Lung (tissue), 12 donors: ENCODE results near the gene IP6K3. TPM values are rescaled to one million over a fixed set of nuclear protein-coding genes. Genes with fewer than 3 reads are reported as not detected.

Experiments used
- ATAC-seq: fragments of 200-7000 bp; cut with Tn5 transposase; one replicate; pipeline ENCODE4 v1.9.1; 2020; ENCODE audit warnings: moderate number of reproducible peaks; ENCODE audit not compliant: insufficient read depth, low FRiP score
- DNase-seq, 3 donors: peaks; one replicate each; pipeline ENCODE4 v3.0.0-alpha.2; 2013 to 2017
- H3K27ac ChIP-seq, 2 donors: one replicate each; pipeline ENCODE4 v1.5.1; 2013; ENCODE audit warnings: mild to moderate bottlenecking in 2 of 2, moderate library complexity in 2 of 2, control low read depth in 1 of 2, inconsistent platforms in 1 of 2, low read depth in 1 of 2, low read length in 1 of 2
- H3K27me3 ChIP-seq, 3 donors: one replicate each; pipeline ENCODE4 v1.5.1; 2013; ENCODE audit warnings: low read length in 2 of 3; ENCODE audit not compliant: control insufficient read depth in 3 of 3, insufficient read depth in 3 of 3
- H3K36me3 ChIP-seq, 4 donors: one replicate each; pipeline ENCODE4 v1.5.1; 2013; ENCODE audit warnings: low read length in 4 of 4, mild to moderate bottlenecking in 1 of 4, moderate library complexity in 1 of 4; ENCODE audit not compliant: control insufficient read depth in 4 of 4, insufficient read depth in 4 of 4
- H3K4me1 ChIP-seq, 5 donors: one replicate each; pipeline ENCODE4 v1.5.1; 2013; ENCODE audit warnings: low read length in 5 of 5, mild to moderate bottlenecking in 2 of 5, moderate library complexity in 1 of 5; ENCODE audit not compliant: control insufficient read depth in 5 of 5, insufficient read depth in 5 of 5
- H3K4me3 ChIP-seq: one replicate; pipeline ENCODE4 v1.5.1; 2013; ENCODE audit warnings: mild to moderate bottlenecking, control low read depth, moderate library complexity
- H3K9ac ChIP-seq, 2 donors: one replicate each; pipeline ENCODE4 v1.5.1; 2013; ENCODE audit warnings: low read length in 2 of 2, control low read depth in 1 of 2; ENCODE audit not compliant: insufficient read depth in 1 of 2
- H3K9me3 ChIP-seq, 4 donors: one replicate each; pipeline ENCODE4 v1.5.1; 2013; ENCODE audit warnings: low read length in 3 of 4, mild to moderate bottlenecking in 1 of 4, moderate library complexity in 1 of 4; ENCODE audit not compliant: control insufficient read depth in 4 of 4, insufficient read depth in 3 of 4
- WGBS, 2 donors: extraction: QIAGEN DNeasy Blood & Tissue Kit; methylation state at CpG; one replicate each; pipeline ENCODE4 v1.1.7; 2013; 5-methylcytosine and 5-hydroxymethylcytosine counted together
- polyA plus RNA-seq, 2 donors: library from polyadenylated mRNA; stranded (reverse); fragments of 200-250 nt; gene quantifications; one replicate each; pipeline ENCODE4 v1.2.1, GENCODE V29; 2013
- total RNA-seq, 2 donors: library from RNA; depleted of rRNA in 1 of 2; stranded (reverse); fragments of >200 nt in 1 of 2; gene quantifications; one replicate each; pipeline ENCODE4 v1.2.1, GENCODE V29; 2014 to 2021
- TF ChIP-seq, protein P1 (sequence below): IDR thresholded peaks from 2 replicates; pipeline ENCODE4 v1.5.1; 2012; ENCODE audit warnings: mild to moderate bottlenecking; ENCODE audit errors: control extremely low read depth, extremely low read depth
- donor health status: control.
- donor health status: control.
- donor health status: Bipolar disorder and iron deficiency.
- donor health status: healthy.
- donor health status: DM: yes; HTN: yes; CAD: no.

The IP6K3 gene
- total and polyA plus RNA-seq, 4 donors, result 1.3 to 3.9 (median 2.5) TPM

GRCh38 chr6:33788694-33789549 is 42.2 kb upstream of the IP6K3 start, which contains the start of gene LEMD2:
TSS of gene LEMD2 (minus strand) at chr6:33789130. CDS start at chr6:33789116, 14 bp downstream.
- DNase-seq (peak; percentile 95 to 98 (median 97)), ATAC-seq (peak; percentile 93)
- TF ChIP-seq, protein P1, sequence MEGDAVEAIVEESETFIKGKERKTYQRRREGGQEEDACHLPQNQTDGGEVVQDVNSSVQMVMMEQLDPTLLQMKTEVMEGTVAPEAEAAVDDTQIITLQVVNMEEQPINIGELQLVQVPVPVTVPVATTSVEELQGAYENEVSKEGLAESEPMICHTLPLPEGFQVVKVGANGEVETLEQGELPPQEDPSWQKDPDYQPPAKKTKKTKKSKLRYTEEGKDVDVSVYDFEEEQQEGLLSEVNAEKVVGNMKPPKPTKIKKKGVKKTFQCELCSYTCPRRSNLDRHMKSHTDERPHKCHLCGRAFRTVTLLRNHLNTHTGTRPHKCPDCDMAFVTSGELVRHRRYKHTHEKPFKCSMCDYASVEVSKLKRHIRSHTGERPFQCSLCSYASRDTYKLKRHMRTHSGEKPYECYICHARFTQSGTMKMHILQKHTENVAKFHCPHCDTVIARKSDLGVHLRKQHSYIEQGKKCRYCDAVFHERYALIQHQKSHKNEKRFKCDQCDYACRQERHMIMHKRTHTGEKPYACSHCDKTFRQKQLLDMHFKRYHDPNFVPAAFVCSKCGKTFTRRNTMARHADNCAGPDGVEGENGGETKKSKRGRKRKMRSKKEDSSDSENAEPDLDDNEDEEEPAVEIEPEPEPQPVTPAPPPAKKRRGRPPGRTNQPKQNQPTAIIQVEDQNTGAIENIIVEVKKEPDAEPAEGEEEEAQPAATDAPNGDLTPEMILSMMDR, result no peak
- no peaks in the 10 kb centered on the region for H3K9me3 ChIP-seq
- peaks cover 0 to 2% (median 0%) of the 10 kb centered on the region in 3 donors for H3K27me3 ChIP-seq
- 4 to 7% methylated on average over 52 to 86 of the region's 86 CpGs for WGBS, 2 donors
- H3K4me3 ChIP-seq, result peak within 1 kb of the TSS; percentile 92
- H3K9ac ChIP-seq, result peak within 1 kb of the TSS; percentile 33 to 91
- H3K36me3 ChIP-seq, result peaks cover 0 to 28% (median 8%) of the 10 kb centered on the region in 4 donors
- H3K27ac ChIP-seq, result peak within 1 kb of the TSS; percentile 95 to 100
- peaks cover 10 to 35% (median 17%) of the 10 kb centered on the region in 5 donors for H3K4me1 ChIP-seq

GRCh38 chr6:33787954-33788693 is 41.4 kb upstream of the IP6K3 start:
- DNase-seq, result peak; percentile 81 to 92 (median 85)
- Histone ChIP-seq H3K36me3 (peaks cover 3 to 36% (median 16%) of the 10 kb centered on the region in 4 donors), H3K4me3 (peak overlapping the region; percentile 92), H3K27ac (peak overlapping the region; percentile 95 to 100), H3K4me1 (peaks cover 10 to 35% (median 17%) of the 10 kb centered on the region in 5 donors), H3K9me3 (no peaks in the 10 kb centered on the region), H3K9ac (peak overlapping the region; percentile 33 to 91), H3K27me3 (peaks cover 0 to 2% (median 0%) of the 10 kb centered on the region in 3 donors)
- ATAC-seq, result peak; percentile 65
- 0% methylated on average over 38 to 53 of the region's 53 CpGs for WGBS, 2 donors
- TF ChIP-seq, protein P1, result no peak

GRCh38 chr6:33787346-33787953 is 40.7 kb upstream of the IP6K3 start:
- WGBS, 2 donors, result 34 to 67% methylated on average over 7 of the region's 7 CpGs

More at GRCh38 chr6:33787346-33787953, 40.7 kb upstream of the IP6K3 start:
- H3K27ac ChIP-seq, result peak overlapping the region; percentile 95 to 100
- peaks cover 3 to 41% (median 23%) of the 10 kb centered on the region in 4 donors for H3K36me3 ChIP-seq
- H3K4me3 ChIP-seq, result no peak overlapping the region
- no peaks in the 10 kb centered on the region for H3K9me3 ChIP-seq
- H3K4me1 ChIP-seq, result peaks cover 12 to 35% (median 17%) of the 10 kb centered on the region in 5 donors
- peaks cover 0 to 2% (median 0%) of the 10 kb centered on the region in 3 donors for H3K27me3 ChIP-seq
- TF ChIP-seq, protein P1, result no peak
- ATAC-seq, result no peak
- DNase-seq, result no peak
- peak overlapping the region; percentile 33 to 91 for H3K9ac ChIP-seq
